GM23248 (cell line): ENCODE measurements around the gene ADSS1. TPM values are rescaled to one million over a fixed set of nuclear protein-coding genes. Genes with fewer than 3 reads are reported as not detected.

Experiments used
- DNase-seq: peaks from one replicate; pipeline ENCODE4 v3.0.0-alpha.2; 2015
- H2AFZ ChIP-seq: fragments of 200-600 bp; sonication (generic); 2 replicates; pipeline ENCODE4 v1.6.1; 2016; ENCODE audit warnings: antibody characterized with exemption
- H3F3A ChIP-seq: fragments of 200-600 bp; sonication (generic); 2 replicates; pipeline ENCODE4 v1.6.1; 2016; ENCODE audit warnings: mild to moderate bottlenecking, antibody characterized with exemption, mixed run types; ENCODE audit not compliant: insufficient read depth
- H3K27ac ChIP-seq: fragments of 200-600 bp; sonication (generic); 2 replicates; pipeline ENCODE4 v1.5.1; 2016; ENCODE audit warnings: mild to moderate bottlenecking
- H3K27me3 ChIP-seq: fragments of 200-600 bp; sonication (generic); replicated peaks from 2 replicates; pipeline ENCODE4 v1.6.1; 2016; ENCODE audit warnings: mild to moderate bottlenecking; ENCODE audit not compliant: insufficient read depth
- H3K36me3 ChIP-seq: fragments of 200-600 bp; sonication (generic); 2 replicates; pipeline ENCODE4 v1.6.1; 2016; ENCODE audit warnings: low read depth, mild to moderate bottlenecking
- H3K4me1 ChIP-seq: fragments of 200-600 bp; sonication (generic); 2 replicates; pipeline ENCODE4 v1.6.1; 2016; ENCODE audit warnings: mild to moderate bottlenecking; ENCODE audit not compliant: insufficient read depth
- H3K4me2 ChIP-seq: fragments of 200-600 bp; sonication (generic); one replicate; pipeline ENCODE4 v1.6.1; 2016; ENCODE audit warnings: mild to moderate bottlenecking; ENCODE audit not compliant: unreplicated experiment
- H3K4me3 ChIP-seq: fragments of 200-600 bp; sonication (generic); 2 replicates; pipeline ENCODE4 v1.5.1; 2016; ENCODE audit warnings: mild to moderate bottlenecking
- H3K79me2 ChIP-seq: fragments of 200-600 bp; sonication (generic); 2 replicates; pipeline ENCODE4 v1.6.1; 2016; ENCODE audit warnings: mild to moderate bottlenecking; ENCODE audit not compliant: insufficient read depth
- H3K9ac ChIP-seq: fragments of 200-600 bp; sonication (generic); 2 replicates; pipeline ENCODE4 v1.6.1; 2016; ENCODE audit warnings: mild to moderate bottlenecking
- H3K9me2 ChIP-seq: fragments of 200-600 bp; sonication (generic); 2 replicates; pipeline ENCODE4 v1.6.1; 2016; ENCODE audit warnings: mixed run types, mild to moderate bottlenecking, moderate library complexity; ENCODE audit not compliant: insufficient read depth
- H3K9me3 ChIP-seq: fragments of 200-600 bp; sonication (generic); one replicate; pipeline ENCODE4 v1.6.1; 2017; ENCODE audit warnings: low read depth
- H4K20me1 ChIP-seq: fragments of 200-600 bp; sonication (generic); 2 replicates; pipeline ENCODE4 v1.6.0; 2016; ENCODE audit not compliant: insufficient read depth
- EZH2 ChIP-seq: fragments of 200-600 bp; sonication (generic); IDR thresholded peaks from 2 replicates; pipeline ENCODE4 v1.6.1; 2018; ENCODE audit warnings: antibody characterized with exemption, mild to moderate bottlenecking; ENCODE audit not compliant: insufficient read depth, poor library complexity, severe bottlenecking
- EZH2phosphoT487 ChIP-seq: fragments of 200-600 bp; sonication (generic); IDR thresholded peaks from 2 replicates; pipeline ENCODE4 v1.6.1; 2018; ENCODE audit warnings: antibody characterized with exemption, moderate library complexity, mild to moderate bottlenecking, low read depth; ENCODE audit not compliant: insufficient read depth
- WGBS, 2 experiments: methylation state at CpG; one replicate each; pipeline ENCODE4 v1.1.6; 2015 to 2017; ENCODE audit warnings: low lambda C conversion rate in 2 of 2, low coverage in 1 of 2; ENCODE audit errors: missing lambda C conversion rate in 2 of 2; 5-methylcytosine and 5-hydroxymethylcytosine counted together
- in situ Hi-C: fragments of 300-500 bp; cut with MboI; formaldehyde crosslinking; loops from 2 replicates; pipeline ENCODE4 v1.15.0; 2020
- microRNA-seq: library from miRNA; unstranded; fragments of <30 nt; microRNA quantifications from one replicate; pipeline ENCODE4, GENCODE V29; 2016; ENCODE audit warnings: borderline number of aligned reads
- polyA plus RNA-seq: library from polyadenylated mRNA; unstranded; fragments of >200 nt; fragmentation: Nextera tagmentation; extraction: Ambion mirVana; gene quantifications from 2 replicates; pipeline ENCODE4 v1.2.1, GENCODE V29; 2016
- small RNA-seq: library from RNA; depleted of rRNA; stranded (forward); fragments of <200 nt; gene quantifications from one replicate; pipeline ENCODE3, GENCODE V24; 2014; ENCODE audit warnings: low read depth, low replicate concordance
- total RNA-seq: library from RNA; depleted of rRNA; stranded (reverse); fragments of >200 nt; shearing (Covaris generic); gene quantifications from 2 replicates; pipeline ENCODE4 v1.2.3, GENCODE V29; 2014; rRNA removed

ADSS1 gene
- total and polyA plus RNA-seq, 2 experiments from 2014 or later, result 3.7 to 7.1 TPM

GRCh38 chr14:104794631-104794992, 70.6 kb downstream of the ADSS1 start:
- no peaks in the 10 kb centered on the region for H3K9me3 ChIP-seq
- peak overlapping the region; percentile 81 for H3K9ac ChIP-seq
- in situ Hi-C loops, result no loop called here
- H3K4me2 ChIP-seq, result peak overlapping the region; percentile 96
- H3K4me3 ChIP-seq, result peak overlapping the region; percentile 79
- no peak for TF ChIP-seq EZH2
- no peak for TF ChIP-seq EZH2phosphoT487
- peaks cover 17% of the 10 kb centered on the region for H3F3A ChIP-seq
- peaks cover 16% of the 10 kb centered on the region for H3K4me1 ChIP-seq
- 0 to 1% methylated on average over 15 to 16 of the region's 16 CpGs for WGBS, 2 experiments
- H4K20me1 ChIP-seq, result 0 out of 2 replicates have a peak, but pooled peaks cover 5% of the 10 kb centered on the region
- DNase-seq, result peak; percentile 67
- H3K9me2 ChIP-seq, result no peaks in the 10 kb centered on the region
- H3K36me3 ChIP-seq, result no peaks in the 10 kb centered on the region
- 0 out of 2 replicates have a peak overlapping the region, but pooled peaks have one; percentile 4 for H2AFZ ChIP-seq
- no peaks in the 10 kb centered on the region for H3K27me3 ChIP-seq
- H3K79me2 ChIP-seq, result peaks cover 53% of the 10 kb centered on the region
- peak overlapping the region; percentile 38 for H3K27ac ChIP-seq

- Histone ChIP-seq H3K27ac (peak within 1 kb of the TSS; percentile 38), H3K4me3 (peak within 1 kb of the TSS; percentile 79), H3K4me1 (peaks cover 19% of the 10 kb centered on the region), H3K36me3 (no peaks in the 10 kb centered on the region), H3K4me2 (peak within 1 kb of the TSS; percentile 96), H3K9me2 (no peaks in the 10 kb centered on the region), H3K79me2 (peaks cover 48% of the 10 kb centered on the region), H4K20me1 (0 out of 2 replicates have a peak, but pooled peaks cover 5% of the 10 kb centered on the region), H3F3A (peaks cover 21% of the 10 kb centered on the region), H2AFZ (peak within 1 kb of the TSS; percentile 79), H3K27me3 (no peaks in the 10 kb centered on the region), H3K9ac (peak within 1 kb of the TSS; percentile 81), H3K9me3 (no peaks in the 10 kb centered on the region)
- 1 to 2% methylated on average over 33 to 50 of the region's 124 CpGs for WGBS, 2 experiments
- peak; percentile 56 for DNase-seq
- no peak for TF ChIP-seq EZH2phosphoT487
- in situ Hi-C loops, result no loop called here
Measured at GRCh38 chr14:104794993-104795780, 71.2 kb downstream of the ADSS1 start, which contains the start of gene AKT1. Gene AKT1, minus strand, starts transcription at chr14:104795748. Its CDS starts 3,105 bp downstream, at chr14:104792643.

GRCh38 chr14:104795781-104796686, 72.0 kb downstream of the ADSS1 start:
- in situ Hi-C loops, result no loop called here
- peak; percentile 73 for DNase-seq
- Histone ChIP-seq H3K27ac (no peak overlapping the region), H3K4me2 (peak overlapping the region; percentile 89), H3K9ac (peak overlapping the region; percentile 71), H3K27me3 (no peaks in the 10 kb centered on the region), H4K20me1 (0 out of 2 replicates have a peak, but pooled peaks cover 5% of the 10 kb centered on the region), H3F3A (peaks cover 21% of the 10 kb centered on the region), H3K9me3 (no peaks in the 10 kb centered on the region), H3K36me3 (no peaks in the 10 kb centered on the region), H3K79me2 (peaks cover 39% of the 10 kb centered on the region), H3K4me1 (peaks cover 19% of the 10 kb centered on the region), H3K4me3 (peak overlapping the region; percentile 75), H3K9me2 (no peaks in the 10 kb centered on the region), H2AFZ (peak overlapping the region; percentile 79)
- no peak for TF ChIP-seq EZH2
- no peak for TF ChIP-seq EZH2phosphoT487
- 18 to 19% methylated on average over 33 to 36 of the region's 55 CpGs for WGBS, 2 experiments

- WGBS, 2 experiments, result 87 to 94% methylated on average over 6 of the region's 6 CpGs
- peaks cover 33% of the 10 kb centered on the region for H3K79me2 ChIP-seq
- H3K4me3 ChIP-seq, result no peak overlapping the region
- H3K27ac ChIP-seq, result no peak overlapping the region
- peaks cover 19% of the 10 kb centered on the region for H3K4me1 ChIP-seq
- in situ Hi-C loops, result no loop called here
- H3K27me3 ChIP-seq, result no peaks in the 10 kb centered on the region
- peaks cover 21% of the 10 kb centered on the region for H3F3A ChIP-seq
- 0 out of 2 replicates have a peak, but pooled peaks cover 5% of the 10 kb centered on the region for H4K20me1 ChIP-seq
- DNase-seq, result no peak
- H2AFZ ChIP-seq, result no peak overlapping the region
- H3K4me2 ChIP-seq, result no peak overlapping the region
- no peaks in the 10 kb centered on the region for H3K9me2 ChIP-seq
- H3K9ac ChIP-seq, result no peak overlapping the region
- no peaks in the 10 kb centered on the region for H3K36me3 ChIP-seq
- no peaks in the 10 kb centered on the region for H3K9me3 ChIP-seq
- TF ChIP-seq EZH2phosphoT487, result no peak
- TF ChIP-seq EZH2, result no peak
Measured at GRCh38 chr14:104796687-104797081, 72.7 kb downstream of the ADSS1 start.

Small RNA genes within 50 kb of the gene (microRNA-seq; reads per million reads assigned to microRNA genes)
- gene MIR4710, result not detected

Small RNA genes within 50 kb of the gene (small RNA-seq; reads per million reads assigned to genes)
- not detected for gene MIR4710

Other genes starting within 250 kb of the ADSS1 start
- not detected in 2 replicates for gene C14orf180, start 144.5 kb upstream of the ADSS1 start, total RNA-seq
- not detected in 2 replicates for gene C14orf180, start 144.5 kb upstream of the ADSS1 start, polyA plus RNA-seq
- not detected in 2 replicates for gene TMEM179, start 119.5 kb upstream of the ADSS1 start, total RNA-seq
- not detected in 2 replicates for gene TMEM179, start 119.5 kb upstream of the ADSS1 start, polyA plus RNA-seq
- gene INF2, start 34.6 kb upstream of the ADSS1 start, total RNA-seq, result 53.3 and 62.1 TPM in 2 replicates
- gene INF2, start 34.6 kb upstream of the ADSS1 start, polyA plus RNA-seq, result 23.0 and 24.2 TPM in 2 replicates
- 148 and 174 TPM in 2 replicates for gene SIVA1, start 28.9 kb downstream of the ADSS1 start, total RNA-seq
- gene SIVA1, start 28.9 kb downstream of the ADSS1 start, polyA plus RNA-seq, result 132 and 141 TPM in 2 replicates
- 154 and 164 TPM in 2 replicates for gene AKT1, start 71.5 kb downstream of the ADSS1 start, total RNA-seq
- 16.9 and 17.9 TPM in 2 replicates for gene AKT1, start 71.5 kb downstream of the ADSS1 start, polyA plus RNA-seq
- 2.4 and 6.2 TPM in 2 replicates for gene ZBTB42, start 76.9 kb downstream of the ADSS1 start, total RNA-seq
- gene ZBTB42, start 76.9 kb downstream of the ADSS1 start, polyA plus RNA-seq, result 0.56 and 0.75 TPM in 2 replicates
- gene CEP170B, start 141.0 kb downstream of the ADSS1 start, total RNA-seq, result 23.3 and 24.5 TPM in 2 replicates
- 2.5 and 2.7 TPM in 2 replicates for gene CEP170B, start 141.0 kb downstream of the ADSS1 start, polyA plus RNA-seq
- gene PLD4, start 200.7 kb downstream of the ADSS1 start, total RNA-seq, result not detected in 2 replicates
- gene PLD4, start 200.7 kb downstream of the ADSS1 start, polyA plus RNA-seq, result not detected in 2 replicates